SK-N-SH treated with all-trans-retinoic acid at 6 μM for 48 hours (cell line): ENCODE results near the gene SUGT1.

Experiments
- ATAC-seq: fragments of 200-7000 bp; cut with Tn5 transposase; 3 replicates; pipeline ENCODE4 v1.9.1; 2020; ENCODE audit warnings: mild to moderate bottlenecking, moderate library complexity
- ARNTL ChIP-seq: fragments of 450-650 bp; formaldehyde crosslinking; IDR thresholded peaks from 2 replicates; pipeline ENCODE4 v1.5.0; 2020; ENCODE audit warnings: low read depth, mild to moderate bottlenecking, moderate library complexity, borderline replicate concordance
- CREB5 ChIP-seq: fragments of 250-450 bp; sonication (Bioruptor Pico); IDR thresholded peaks from 2 replicates; pipeline ENCODE4 v1.5.1; 2020; ENCODE audit warnings: low read depth, mild to moderate bottlenecking, moderate library complexity
- CSDC2 ChIP-seq: fragments of 250-450 bp; sonication (Bioruptor Pico); IDR thresholded peaks from 2 replicates; pipeline ENCODE4 v1.5.0; 2020; ENCODE audit warnings: mild to moderate bottlenecking, moderate library complexity
- ESRRG ChIP-seq: fragments of 250-450 bp; sonication (Bioruptor Pico); IDR thresholded peaks from 2 replicates; pipeline ENCODE4 v1.6.1; 2021; ENCODE audit warnings: mild to moderate bottlenecking
- GLIS3 ChIP-seq: fragments of 250-450 bp; sonication (Bioruptor Pico); IDR thresholded peaks from 2 replicates; pipeline ENCODE4 v1.5.0; 2020; ENCODE audit warnings: mild to moderate bottlenecking, moderate library complexity
- ISL1 ChIP-seq: fragments of 250-450 bp; sonication (Bioruptor Pico); IDR thresholded peaks from 2 replicates; pipeline ENCODE4 v2.1.2; 2022; ENCODE audit warnings: mild to moderate bottlenecking, moderate library complexity
- PATZ1 ChIP-seq: fragments of 250-450 bp; sonication (Bioruptor Pico); IDR thresholded peaks from 2 replicates; pipeline ENCODE4 v1.8.0; 2020; ENCODE audit warnings: mild to moderate bottlenecking, moderate library complexity, borderline replicate concordance
- POU6F1 ChIP-seq: fragments of 250-450 bp; sonication (Bioruptor Pico); IDR thresholded peaks from 2 replicates; pipeline ENCODE4 v1.8.0; 2021; ENCODE audit warnings: low read depth, mild to moderate bottlenecking, moderate library complexity, borderline replicate concordance
- RARB ChIP-seq: fragments of 250-450 bp; sonication (Bioruptor Pico); IDR thresholded peaks from 2 replicates; pipeline ENCODE4 v1.8.0; 2021; ENCODE audit warnings: mild to moderate bottlenecking, moderate library complexity
- SNAI2 ChIP-seq: fragments of 250-450 bp; sonication (Bioruptor Pico); IDR thresholded peaks from 2 replicates; pipeline ENCODE4 v1.5.0; 2020; ENCODE audit warnings: mild to moderate bottlenecking, moderate library complexity
- TCF4 ChIP-seq: fragments of 250-450 bp; sonication (Bioruptor Pico); IDR thresholded peaks from 2 replicates; pipeline ENCODE4 v1.8.0; 2021; ENCODE audit warnings: mild to moderate bottlenecking, moderate library complexity, borderline replicate concordance
- TOX ChIP-seq: fragments of 250-450 bp; sonication (Bioruptor Pico); IDR thresholded peaks from 2 replicates; pipeline ENCODE4 v1.8.0; 2021; ENCODE audit warnings: mild to moderate bottlenecking, moderate library complexity, borderline replicate concordance
- ZFP3 ChIP-seq: fragments of 250-450 bp; sonication (Bioruptor Pico); IDR thresholded peaks from 2 replicates; pipeline ENCODE4 v1.5.0; 2020; ENCODE audit warnings: mild to moderate bottlenecking, moderate library complexity
- ZNF565 ChIP-seq: fragments of 450-650 bp; formaldehyde crosslinking; conservative IDR thresholded peaks from 2 replicates; pipeline ENCODE4 v1.5.0; 2020; ENCODE audit warnings: low read depth, mild to moderate bottlenecking, moderate library complexity
- ZNF70 ChIP-seq: fragments of 450-650 bp; formaldehyde crosslinking; IDR thresholded peaks from 2 replicates; pipeline ENCODE4 v1.5.0; 2020; ENCODE audit warnings: mild to moderate bottlenecking, moderate library complexity
- ZNF8 ChIP-seq: fragments of 450-650 bp; formaldehyde crosslinking; IDR thresholded peaks from 2 replicates; pipeline ENCODE4 v1.5.0; 2020; ENCODE audit warnings: mild to moderate bottlenecking, moderate library complexity
- TF ChIP-seq, protein P1 (sequence below): fragments of 250-450 bp; sonication (Bioruptor Pico); IDR thresholded peaks from 2 replicates; pipeline ENCODE4 v1.5.0; 2020; ENCODE audit warnings: mild to moderate bottlenecking, moderate library complexity
- TF ChIP-seq, protein P2 (sequence below): fragments of 250-450 bp; sonication (Bioruptor Pico); IDR thresholded peaks from 2 replicates; pipeline ENCODE4 v1.5.1; 2021; ENCODE audit warnings: mild to moderate bottlenecking, moderate library complexity

The SUGT1 gene

GRCh38 chr13:52695856-52696255 is 43.2 kb downstream of the SUGT1 start (continued):
- no peak for TF ChIP-seq CREB5 (CRISPR knock-in tag)
- TF ChIP-seq ZNF70: no peak
- TF ChIP-seq ZNF8 (CRISPR knock-in tag): no peak
- TF ChIP-seq ZFP3 (CRISPR knock-in tag): no peak

- TF ChIP-seq ARNTL (CRISPR knock-in tag) (no peak), RARB (no peak), ZNF8 (CRISPR knock-in tag) (no peak), ZFP3 (CRISPR knock-in tag) (no peak), TCF4 (CRISPR knock-in tag) (no peak)
- TF ChIP-seq, protein P1, sequence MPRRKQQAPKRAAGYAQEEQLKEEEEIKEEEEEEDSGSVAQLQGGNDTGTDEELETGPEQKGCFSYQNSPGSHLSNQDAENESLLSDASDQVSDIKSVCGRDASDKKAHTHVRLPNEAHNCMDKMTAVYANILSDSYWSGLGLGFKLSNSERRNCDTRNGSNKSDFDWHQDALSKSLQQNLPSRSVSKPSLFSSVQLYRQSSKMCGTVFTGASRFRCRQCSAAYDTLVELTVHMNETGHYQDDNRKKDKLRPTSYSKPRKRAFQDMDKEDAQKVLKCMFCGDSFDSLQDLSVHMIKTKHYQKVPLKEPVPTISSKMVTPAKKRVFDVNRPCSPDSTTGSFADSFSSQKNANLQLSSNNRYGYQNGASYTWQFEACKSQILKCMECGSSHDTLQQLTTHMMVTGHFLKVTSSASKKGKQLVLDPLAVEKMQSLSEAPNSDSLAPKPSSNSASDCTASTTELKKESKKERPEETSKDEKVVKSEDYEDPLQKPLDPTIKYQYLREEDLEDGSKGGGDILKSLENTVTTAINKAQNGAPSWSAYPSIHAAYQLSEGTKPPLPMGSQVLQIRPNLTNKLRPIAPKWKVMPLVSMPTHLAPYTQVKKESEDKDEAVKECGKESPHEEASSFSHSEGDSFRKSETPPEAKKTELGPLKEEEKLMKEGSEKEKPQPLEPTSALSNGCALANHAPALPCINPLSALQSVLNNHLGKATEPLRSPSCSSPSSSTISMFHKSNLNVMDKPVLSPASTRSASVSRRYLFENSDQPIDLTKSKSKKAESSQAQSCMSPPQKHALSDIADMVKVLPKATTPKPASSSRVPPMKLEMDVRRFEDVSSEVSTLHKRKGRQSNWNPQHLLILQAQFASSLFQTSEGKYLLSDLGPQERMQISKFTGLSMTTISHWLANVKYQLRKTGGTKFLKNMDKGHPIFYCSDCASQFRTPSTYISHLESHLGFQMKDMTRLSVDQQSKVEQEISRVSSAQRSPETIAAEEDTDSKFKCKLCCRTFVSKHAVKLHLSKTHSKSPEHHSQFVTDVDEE (CRISPR knock-in tag): no peak
Measured at GRCh38 chr13:52696566-52696965, 43.9 kb downstream of the SUGT1 start.

DNA sequence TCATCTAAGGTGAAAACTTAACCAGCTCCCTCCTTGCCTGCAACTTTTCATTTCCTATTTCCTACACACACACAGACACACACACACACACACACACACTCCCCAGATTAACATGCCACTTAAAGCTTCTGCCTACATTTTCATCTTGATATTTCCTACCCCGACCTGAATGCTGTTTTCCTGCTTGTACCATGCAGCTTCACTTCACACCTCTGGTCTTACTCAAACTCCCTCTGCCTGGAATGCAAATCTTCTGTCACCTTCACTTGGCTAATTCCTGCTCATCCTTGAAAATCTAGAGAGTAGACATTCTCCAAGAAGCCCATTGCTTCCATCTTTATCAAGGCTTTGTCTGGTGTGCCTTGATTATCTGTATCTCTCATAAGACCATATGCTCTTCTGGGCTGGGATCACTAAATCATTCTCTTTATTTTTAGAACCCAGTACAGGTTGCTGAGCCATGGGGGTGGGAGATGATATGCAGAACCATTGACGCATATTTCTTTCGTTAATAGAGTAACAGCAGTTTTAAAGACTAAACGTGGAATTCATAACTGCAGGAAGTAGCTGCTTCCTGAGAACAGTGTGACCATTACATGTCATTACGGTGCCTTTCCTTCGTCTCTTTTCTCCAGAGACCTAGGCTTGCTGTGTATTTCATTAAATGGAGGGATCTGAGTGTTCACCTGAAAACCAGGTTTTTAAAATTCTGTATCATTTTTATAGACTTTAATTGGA is 49.3 kb downstream of the SUGT1 start:
- no peak for TF ChIP-seq PATZ1 (CRISPR knock-in tag)
- TF ChIP-seq ZNF8 (CRISPR knock-in tag): no peak
- TF ChIP-seq TOX: no peak
- TF ChIP-seq SNAI2 (CRISPR knock-in tag): no peak
- no peak for TF ChIP-seq ARNTL (CRISPR knock-in tag)
- TF ChIP-seq ZNF565 (CRISPR knock-in tag): no peak
- no peak for TF ChIP-seq CREB5 (CRISPR knock-in tag)
- TF ChIP-seq ZFP3 (CRISPR knock-in tag): no peak
- no peak for ATAC-seq

More at GRCh38 chr13:52696566-52696965, 43.9 kb downstream of the SUGT1 start:
- no peak for ATAC-seq

DNA sequence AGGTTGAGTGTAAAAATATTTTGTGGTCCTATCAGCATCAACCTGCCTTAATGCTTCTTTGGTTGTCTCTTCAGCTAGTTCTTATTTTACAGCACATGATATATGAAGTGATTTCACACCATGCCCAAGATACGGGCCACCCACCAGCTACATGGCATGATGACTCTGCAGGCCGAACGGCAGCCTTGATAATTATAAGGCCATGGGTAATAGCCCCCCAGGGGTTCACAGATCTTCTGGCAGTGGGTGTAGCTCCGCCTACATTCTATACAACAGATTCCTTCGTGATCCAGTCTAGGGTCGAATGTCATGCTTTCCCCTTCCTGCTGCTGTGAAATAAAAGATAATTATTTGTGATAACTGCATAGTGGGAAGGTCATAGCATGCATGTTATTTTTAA is 50.8 kb downstream of the SUGT1 start:
- ATAC-seq: no peak
- TF ChIP-seq SNAI2 (CRISPR knock-in tag) (no peak), ZNF8 (CRISPR knock-in tag) (no peak), GLIS3 (CRISPR knock-in tag) (no peak), TOX (no peak), POU6F1 (no peak), ARNTL (CRISPR knock-in tag) (no peak), ISL1 (no peak), TCF4 (CRISPR knock-in tag) (no peak), PATZ1 (CRISPR knock-in tag) (no peak), CREB5 (CRISPR knock-in tag) (no peak), ESRRG (CRISPR knock-in tag) (no peak), RARB (no peak), CSDC2 (CRISPR knock-in tag) (no peak)
- TF ChIP-seq, protein P2, sequence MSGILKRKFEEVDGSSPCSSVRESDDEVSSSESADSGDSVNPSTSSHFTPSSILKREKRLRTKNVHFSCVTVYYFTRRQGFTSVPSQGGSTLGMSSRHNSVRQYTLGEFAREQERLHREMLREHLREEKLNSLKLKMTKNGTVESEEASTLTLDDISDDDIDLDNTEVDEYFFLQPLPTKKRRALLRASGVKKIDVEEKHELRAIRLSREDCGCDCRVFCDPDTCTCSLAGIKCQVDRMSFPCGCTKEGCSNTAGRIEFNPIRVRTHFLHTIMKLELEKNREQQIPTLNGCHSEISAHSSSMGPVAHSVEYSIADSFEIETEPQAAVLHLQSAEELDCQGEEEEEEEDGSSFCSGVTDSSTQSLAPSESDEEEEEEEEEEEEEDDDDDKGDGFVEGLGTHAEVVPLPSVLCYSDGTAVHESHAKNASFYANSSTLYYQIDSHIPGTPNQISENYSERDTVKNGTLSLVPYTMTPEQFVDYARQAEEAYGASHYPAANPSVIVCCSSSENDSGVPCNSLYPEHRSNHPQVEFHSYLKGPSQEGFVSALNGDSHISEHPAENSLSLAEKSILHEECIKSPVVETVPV: no peak
